Esophagus squamous epithelium (tissue), 5 donors: ENCODE results near the gene RASSF5. TPM values are rescaled to one million over a fixed set of nuclear protein-coding genes. Genes with fewer than 3 reads are reported as not detected.

ENCODE experiments used
- DNase-seq: peaks from one replicate; lab custom pipeline; 2025; lab: John Stamatoyannopoulos, UW
- H3K27ac ChIP-seq, 4 donors: fragments of 200-600 bp; sonication (generic); one replicate each; pipeline ENCODE4 v1.5.1; 2016 to 2019; ENCODE audit warnings: mild to moderate bottlenecking in 1 of 4
- H3K27me3 ChIP-seq, 4 donors: fragments of 200-600 bp; sonication (generic); 1 replicate in 3 of 4; 2 replicates in 1 of 4; pipeline versions ENCODE4 v1.5.1 to v1.6.0; 2017 to 2021; ENCODE audit warnings: antibody characterized with exemption in 1 of 4
- H3K36me3 ChIP-seq, 3 donors: fragments of 200-600 bp; sonication (generic); one replicate each; pipeline ENCODE4 v1.5.1; 2016 to 2019
- H3K4me1 ChIP-seq, 3 donors: fragments of 200-600 bp; sonication (generic); one replicate each; pipeline ENCODE4 v1.5.1; 2017 to 2019
- H3K4me3 ChIP-seq, 4 donors: fragments of 200-600 bp; sonication (generic); 1 replicate in 3 of 4; 2 replicates in 1 of 4; pipeline ENCODE4 v1.5.1; 2016 to 2019; ENCODE audit warnings: mild to moderate bottlenecking in 2 of 4, moderate library complexity in 1 of 4
- H3K9me3 ChIP-seq, 3 donors: fragments of 200-600 bp; sonication (generic); one replicate each; pipeline ENCODE4 v1.5.1; 2016 to 2019
- POLR2A ChIP-seq, 4 donors: fragments of 450-650 bp; IDR thresholded peaks; one replicate each; pipeline ENCODE4 v1.6.1; 2017; ENCODE audit warnings: antibody characterized with exemption in 4 of 4, mild to moderate bottlenecking in 4 of 4, moderate library complexity in 3 of 4
- WGBS, 2 donors: methylation state at CpG; one replicate each; pipeline ENCODE4 v1.1.5; 2018; 5-methylcytosine and 5-hydroxymethylcytosine counted together
- intact Hi-C: fragments of 100-400 bp; cut with DNase I; formaldehyde crosslinking; loops from one replicate; pipeline ENCODE4 v1.15.0; 2022
- total RNA-seq, 4 donors: library from RNA; depleted of rRNA; stranded (reverse); fragments of >200 nt; gene quantifications; one replicate each; pipeline ENCODE4 v1.1.0, GENCODE V29; 2016
- TF ChIP-seq, protein P1 (sequence below), 6 experiments: fragments of 450-650 bp in 4 of 6; fragments of 200-600 bp in 2 of 6; sonication (generic) in 2 of 6; IDR thresholded peaks; one replicate each; pipeline ENCODE4 v1.5.1; 2016 to 2019; ENCODE audit warnings: antibody characterized with exemption in 6 of 6, mild to moderate bottlenecking in 4 of 6, moderate library complexity in 4 of 6
- donor health status: DM: yes; HTN: yes; CAD: no.

Gene RASSF5
- total RNA-seq, 4 donors from 2014 or later: 29.2 to 85.3 (median 35.1) TPM

DNA sequence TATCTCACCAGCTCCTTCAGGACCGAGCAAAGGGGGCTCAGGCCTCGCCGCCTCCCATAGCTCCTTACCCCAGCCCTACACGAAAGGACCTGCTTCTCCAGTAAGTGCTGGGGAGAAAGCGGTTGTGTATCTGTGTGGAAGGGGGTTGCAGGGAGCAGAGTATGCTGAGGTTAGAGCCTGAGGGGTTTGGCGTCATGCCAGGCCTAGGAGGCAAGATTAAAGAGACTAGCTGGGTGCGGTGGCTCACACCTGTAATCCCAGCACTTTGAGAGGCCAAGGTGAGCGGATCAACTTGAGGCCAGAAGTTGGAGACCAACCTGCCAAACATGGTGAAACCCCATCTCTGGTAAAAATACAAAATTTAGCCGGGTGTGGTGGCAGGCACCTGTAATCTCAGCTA lies 14.1 kb upstream of the RASSF5 start:
- Histone ChIP-seq H3K9me3 (no peaks in the 10 kb centered on the region), H3K4me3 (no peak overlapping the region), H3K36me3 (peaks cover 0 to 57% (median 10%) of the 10 kb centered on the region in 3 donors), H3K27ac (no peak overlapping the region), H3K4me1 (peaks cover 11 to 44% (median 22%) of the 10 kb centered on the region in 3 donors), H3K27me3 (no peaks in the 10 kb centered on the region)
- TF ChIP-seq POLR2A (IDR thresholded peaks at IDR 0.05): no peak
- TF ChIP-seq, protein P1, sequence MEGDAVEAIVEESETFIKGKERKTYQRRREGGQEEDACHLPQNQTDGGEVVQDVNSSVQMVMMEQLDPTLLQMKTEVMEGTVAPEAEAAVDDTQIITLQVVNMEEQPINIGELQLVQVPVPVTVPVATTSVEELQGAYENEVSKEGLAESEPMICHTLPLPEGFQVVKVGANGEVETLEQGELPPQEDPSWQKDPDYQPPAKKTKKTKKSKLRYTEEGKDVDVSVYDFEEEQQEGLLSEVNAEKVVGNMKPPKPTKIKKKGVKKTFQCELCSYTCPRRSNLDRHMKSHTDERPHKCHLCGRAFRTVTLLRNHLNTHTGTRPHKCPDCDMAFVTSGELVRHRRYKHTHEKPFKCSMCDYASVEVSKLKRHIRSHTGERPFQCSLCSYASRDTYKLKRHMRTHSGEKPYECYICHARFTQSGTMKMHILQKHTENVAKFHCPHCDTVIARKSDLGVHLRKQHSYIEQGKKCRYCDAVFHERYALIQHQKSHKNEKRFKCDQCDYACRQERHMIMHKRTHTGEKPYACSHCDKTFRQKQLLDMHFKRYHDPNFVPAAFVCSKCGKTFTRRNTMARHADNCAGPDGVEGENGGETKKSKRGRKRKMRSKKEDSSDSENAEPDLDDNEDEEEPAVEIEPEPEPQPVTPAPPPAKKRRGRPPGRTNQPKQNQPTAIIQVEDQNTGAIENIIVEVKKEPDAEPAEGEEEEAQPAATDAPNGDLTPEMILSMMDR (IDR thresholded peaks at IDR 0.05): no peak
- intact Hi-C loops: loop anchor here (5.0 kb wide), 1 partner anchor 89 kb away; no protein-coding TSS in a partner anchor
- WGBS, 2 donors: 73 to 89% methylated on average over 5 to 9 of the region's 9 CpGs
- DNase-seq: no peak

- H3K9me3 ChIP-seq: no peaks in the 10 kb centered on the region
- intact Hi-C loops: no loop called here
- peaks cover 0 to 53% (median 10%) of the 10 kb centered on the region in 3 donors for H3K36me3 ChIP-seq
- peak overlapping the region in 3 of 4 donors; percentile 22 to 59 (median 55) for H3K27ac ChIP-seq
- H3K4me3 ChIP-seq: no peak overlapping the region
- TF ChIP-seq, protein P1 (IDR thresholded peaks at IDR 0.05): no peak
- no peak for TF ChIP-seq POLR2A (IDR thresholded peaks at IDR 0.05)
- DNase-seq: no peak
- no peaks in the 10 kb centered on the region for H3K27me3 ChIP-seq
- H3K4me1 ChIP-seq: peaks cover 11 to 43% (median 22%) of the 10 kb centered on the region in 3 donors
- 63 to 75% methylated on average over 6 of the region's 6 CpGs for WGBS, 2 donors
These were observed 12.3 kb upstream of the RASSF5 start for GRCh38 chr1:206495011-206495461.

GRCh38 chr1:206495493-206496046 lies 11.8 kb upstream of the RASSF5 start:
- intact Hi-C loops: no loop called here
- H3K27ac ChIP-seq: peak overlapping the region in 3 of 4 donors; percentile 22 to 59 (median 55)
- peaks cover 0 to 50% (median 10%) of the 10 kb centered on the region in 3 donors for H3K36me3 ChIP-seq
- no peaks in the 10 kb centered on the region for H3K27me3 ChIP-seq
- no peaks in the 10 kb centered on the region for H3K9me3 ChIP-seq
- WGBS, 2 donors: 56 to 62% methylated on average over 3 of the region's 3 CpGs
- H3K4me3 ChIP-seq: no peak overlapping the region
- TF ChIP-seq POLR2A (IDR thresholded peaks at IDR 0.05): no peak
- TF ChIP-seq, protein P1 (IDR thresholded peaks at IDR 0.05): no peak
- DNase-seq: no peak
- H3K4me1 ChIP-seq: peaks cover 8 to 43% (median 22%) of the 10 kb centered on the region in 3 donors

DNA sequence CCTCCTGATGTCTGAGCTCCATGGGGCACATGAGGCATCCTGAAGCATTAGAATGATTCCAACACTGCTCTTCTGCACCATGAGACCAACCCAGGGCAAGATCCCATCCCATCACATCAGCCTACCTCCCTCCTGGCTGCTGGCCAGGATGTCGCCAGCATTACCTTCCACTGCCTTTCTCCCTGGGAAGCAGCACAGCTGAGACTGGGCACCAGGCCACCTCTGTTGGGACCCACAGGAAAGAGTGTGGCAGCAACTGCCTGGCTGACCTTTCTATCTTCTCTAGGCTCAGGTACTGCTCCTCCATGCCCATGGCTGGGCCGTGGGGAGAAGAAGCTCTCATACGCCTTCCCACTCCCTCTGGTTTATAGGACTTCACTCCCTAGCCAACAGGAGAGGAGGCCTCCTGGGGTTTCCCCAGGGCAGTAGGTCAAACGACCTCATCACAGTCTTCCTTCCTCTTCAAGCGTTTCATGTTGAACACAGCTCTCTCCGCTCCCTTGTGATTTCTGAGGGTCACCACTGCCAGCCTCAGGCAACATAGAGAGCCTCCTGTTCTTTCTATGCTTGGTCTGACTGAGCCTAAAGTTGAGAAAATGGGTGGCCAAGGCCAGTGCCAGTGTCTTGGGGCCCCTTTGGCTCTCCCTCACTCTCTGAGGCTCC lies 11.1 kb upstream of the RASSF5 start:
- H3K4me1 ChIP-seq: peaks cover 12 to 45% (median 29%) of the 10 kb centered on the region in 3 donors
- 29 to 40% methylated on average over 5 of the region's 6 CpGs for WGBS, 2 donors
- DNase-seq: no peak
- no peak overlapping the region for H3K4me3 ChIP-seq
- intact Hi-C loops: no loop called here
- no peaks in the 10 kb centered on the region for H3K27me3 ChIP-seq
- TF ChIP-seq, protein P1 (IDR thresholded peaks at IDR 0.05): no peak
- peak overlapping the region in 3 of 4 donors; percentile 22 to 59 (median 50) for H3K27ac ChIP-seq
- H3K9me3 ChIP-seq: no peaks in the 10 kb centered on the region
- H3K36me3 ChIP-seq: peaks cover 0 to 43% (median 9%) of the 10 kb centered on the region in 3 donors

- intact Hi-C loops: no loop called here
- peaks cover 0 to 32% (median 4%) of the 10 kb centered on the region in 3 donors for H3K36me3 ChIP-seq
- WGBS, 2 donors: 43 to 85% methylated on average over 2 to 3 of the region's 4 CpGs
- no peaks in the 10 kb centered on the region for H3K27me3 ChIP-seq
- DNase-seq: no peak
- TF ChIP-seq POLR2A (IDR thresholded peaks at IDR 0.05): no peak
- TF ChIP-seq, protein P1 (IDR thresholded peaks at IDR 0.05): no peak
- peak overlapping the region in 1 of 4 donors; percentile 16 for H3K27ac ChIP-seq
- H3K4me1 ChIP-seq: peaks cover 14 to 56% (median 38%) of the 10 kb centered on the region in 3 donors
- H3K9me3 ChIP-seq: no peaks in the 10 kb centered on the region
- no peak overlapping the region for H3K4me3 ChIP-seq
These were observed 10.0 kb upstream of the RASSF5 start for GRCh38 chr1:206497363-206497762.
